Heart left ventricle (tissue), 13 donors: ENCODE measurements around the gene CSHL1.

ENCODE experiments used
- POLR2A ChIP-seq, 2 donors: fragments of 450-650 bp; IDR thresholded peaks; one replicate each; pipeline ENCODE4 v1.6.1; 2017; ENCODE audit warnings: antibody characterized with exemption in 2 of 2, mild to moderate bottlenecking in 2 of 2, moderate library complexity in 2 of 2
- TF ChIP-seq, protein P1 (sequence below), 12 donors: fragments of 200-600 bp; sonication (generic) in 4 of 12; IDR thresholded peaks; one replicate each; pipeline versions ENCODE4 v1.5.0 to v1.8.0; 2018 to 2022; ENCODE audit warnings: antibody characterized with exemption in 12 of 12, mild to moderate bottlenecking in 5 of 12
- donor health status: ischemic (EF 13 %, LVEDD 7.1; RV severe dilation, severe dysfunction).
- donor health status: DM: no; HTN: yes; CAD: no.
- donor health status: DM: no; HTN: no; CAD: no.
- donor health status: ischemic (EF 25% LVEDD 6.9; RV normal size, moderate dysfunction).
- donor health status: ischemic (EF 25% LVEDD 5.7; RV mildly dilated, moderate dysfunction).
- donor health status: ischemic (EF 35%, LVEDD 5.7; RV mildly dilated, moderate dysfunction).
- donor health status: nonischemic (EF 11% LVEDD 7.7; RV severe dilation, severe dysfunction).
- donor health status: DM: yes; HTN: yes; CAD: no.
- donor health status: PGD.
- donor health status: ischemic (EF 29% LVEDD 5.4; RV normal size, mild dysfunction).
- donor health status: nonischemic (EF 23%, LVEDD 6.1; RV moderate dilation, normal function).

DNA sequence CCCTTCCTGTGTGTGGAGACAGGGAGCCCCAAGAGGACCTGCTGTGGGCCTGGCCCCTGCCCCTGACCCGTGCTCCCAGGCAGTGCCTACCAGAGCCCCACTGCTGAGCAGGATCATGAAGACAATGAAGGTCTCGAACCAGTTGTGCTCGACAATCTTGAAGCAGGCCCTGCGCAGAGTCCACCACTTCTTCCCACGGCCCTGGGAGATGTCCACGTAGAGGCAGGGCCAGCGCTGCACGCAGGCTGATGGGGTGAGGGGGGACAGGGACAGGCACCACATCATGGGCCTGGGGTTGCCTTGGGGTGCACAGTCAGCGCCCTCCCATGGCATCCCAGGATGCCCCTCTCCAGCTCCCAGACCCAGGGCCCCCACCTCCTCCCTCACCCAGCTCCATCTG is 37.5 kb upstream of the CSHL1 start:
- TF ChIP-seq, protein P1, sequence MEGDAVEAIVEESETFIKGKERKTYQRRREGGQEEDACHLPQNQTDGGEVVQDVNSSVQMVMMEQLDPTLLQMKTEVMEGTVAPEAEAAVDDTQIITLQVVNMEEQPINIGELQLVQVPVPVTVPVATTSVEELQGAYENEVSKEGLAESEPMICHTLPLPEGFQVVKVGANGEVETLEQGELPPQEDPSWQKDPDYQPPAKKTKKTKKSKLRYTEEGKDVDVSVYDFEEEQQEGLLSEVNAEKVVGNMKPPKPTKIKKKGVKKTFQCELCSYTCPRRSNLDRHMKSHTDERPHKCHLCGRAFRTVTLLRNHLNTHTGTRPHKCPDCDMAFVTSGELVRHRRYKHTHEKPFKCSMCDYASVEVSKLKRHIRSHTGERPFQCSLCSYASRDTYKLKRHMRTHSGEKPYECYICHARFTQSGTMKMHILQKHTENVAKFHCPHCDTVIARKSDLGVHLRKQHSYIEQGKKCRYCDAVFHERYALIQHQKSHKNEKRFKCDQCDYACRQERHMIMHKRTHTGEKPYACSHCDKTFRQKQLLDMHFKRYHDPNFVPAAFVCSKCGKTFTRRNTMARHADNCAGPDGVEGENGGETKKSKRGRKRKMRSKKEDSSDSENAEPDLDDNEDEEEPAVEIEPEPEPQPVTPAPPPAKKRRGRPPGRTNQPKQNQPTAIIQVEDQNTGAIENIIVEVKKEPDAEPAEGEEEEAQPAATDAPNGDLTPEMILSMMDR (IDR thresholded peaks at IDR 0.05), result no peak
- TF ChIP-seq POLR2A (IDR thresholded peaks at IDR 0.05), result no peak
